ENCODE results near the gene MIA2.
A peak's percentile ranks its signal among the peaks of the same experiment; 100 is the strongest.

- TF ChIP-seq POLR2A (IDR thresholded peaks at IDR 0.05) (peak in 2 of 4 donors; percentile 42 to 45), CTCF (IDR thresholded peaks at IDR 0.05) (no peak), POLR2AphosphoS5 (IDR thresholded peaks at IDR 0.05) (peak in 2 of 3 donors; percentile 75 to 80)
Measured at GRCh38 chr14:39432179-39432618, 198.5 kb downstream of the MIA2 start, which contains the start of gene FBXO33.

Measured in stomach (tissue), 4 donors.